Panc1 (cell line): ENCODE data around the gene ZNHIT3.
"Not testable (repeated sequence)": the region's sequence is repeated elsewhere in the genome, so short reads cannot be mapped to it uniquely, and the experiment has no call there.

Source experiments
- SIN3A ChIP-seq: IDR thresholded peaks from 2 replicates; pipeline ENCODE4 v1.6.1; 2012; ENCODE audit warnings: low read depth, mild to moderate bottlenecking, low read length, moderate library complexity, borderline replicate concordance; ENCODE audit not compliant: insufficient read depth
- TF ChIP-seq, protein P1 (sequence below): fragments of 450-650 bp; IDR thresholded peaks from 2 replicates; pipeline ENCODE4 v1.5.1; 2017; ENCODE audit warnings: mild to moderate bottlenecking

DNA sequence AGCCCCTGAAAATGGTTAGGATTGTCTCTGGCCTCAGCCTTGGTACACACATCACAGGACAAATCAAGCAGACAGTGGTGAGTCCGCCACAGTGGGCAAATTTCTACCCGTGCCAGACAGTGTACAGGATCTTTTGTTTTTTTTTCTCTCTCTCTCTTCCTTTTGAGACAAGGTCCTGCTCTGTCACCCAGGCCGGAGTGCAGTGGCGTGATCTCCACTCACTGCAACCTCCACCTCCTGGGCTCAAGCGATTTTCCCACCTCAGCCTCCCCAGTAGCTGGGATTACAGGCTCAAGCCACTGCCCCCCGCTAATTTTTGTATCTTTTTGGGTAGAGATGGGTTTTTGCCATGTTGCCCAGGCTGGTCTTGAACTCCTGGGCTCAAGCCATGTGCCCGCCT lies 2.5 kb upstream of the ZNHIT3 start:
- TF ChIP-seq SIN3A, result not testable (repeated sequence)
- TF ChIP-seq, protein P1, sequence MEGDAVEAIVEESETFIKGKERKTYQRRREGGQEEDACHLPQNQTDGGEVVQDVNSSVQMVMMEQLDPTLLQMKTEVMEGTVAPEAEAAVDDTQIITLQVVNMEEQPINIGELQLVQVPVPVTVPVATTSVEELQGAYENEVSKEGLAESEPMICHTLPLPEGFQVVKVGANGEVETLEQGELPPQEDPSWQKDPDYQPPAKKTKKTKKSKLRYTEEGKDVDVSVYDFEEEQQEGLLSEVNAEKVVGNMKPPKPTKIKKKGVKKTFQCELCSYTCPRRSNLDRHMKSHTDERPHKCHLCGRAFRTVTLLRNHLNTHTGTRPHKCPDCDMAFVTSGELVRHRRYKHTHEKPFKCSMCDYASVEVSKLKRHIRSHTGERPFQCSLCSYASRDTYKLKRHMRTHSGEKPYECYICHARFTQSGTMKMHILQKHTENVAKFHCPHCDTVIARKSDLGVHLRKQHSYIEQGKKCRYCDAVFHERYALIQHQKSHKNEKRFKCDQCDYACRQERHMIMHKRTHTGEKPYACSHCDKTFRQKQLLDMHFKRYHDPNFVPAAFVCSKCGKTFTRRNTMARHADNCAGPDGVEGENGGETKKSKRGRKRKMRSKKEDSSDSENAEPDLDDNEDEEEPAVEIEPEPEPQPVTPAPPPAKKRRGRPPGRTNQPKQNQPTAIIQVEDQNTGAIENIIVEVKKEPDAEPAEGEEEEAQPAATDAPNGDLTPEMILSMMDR, result not testable (repeated sequence)
